ENCODE results near the gene TMEM121. TPM values are rescaled to one million over a fixed set of nuclear protein-coding genes. Genes with fewer than 3 reads are reported as not detected.

TMEM121 gene
- polyA plus RNA-seq (2011; rRNA removed) (4.0 and 4.6 TPM in 2 replicates), polyA minus RNA-seq (2011; rRNA and poly(A)+ RNA removed) (1.0 and 1.2 TPM in 2 replicates)

DNA sequence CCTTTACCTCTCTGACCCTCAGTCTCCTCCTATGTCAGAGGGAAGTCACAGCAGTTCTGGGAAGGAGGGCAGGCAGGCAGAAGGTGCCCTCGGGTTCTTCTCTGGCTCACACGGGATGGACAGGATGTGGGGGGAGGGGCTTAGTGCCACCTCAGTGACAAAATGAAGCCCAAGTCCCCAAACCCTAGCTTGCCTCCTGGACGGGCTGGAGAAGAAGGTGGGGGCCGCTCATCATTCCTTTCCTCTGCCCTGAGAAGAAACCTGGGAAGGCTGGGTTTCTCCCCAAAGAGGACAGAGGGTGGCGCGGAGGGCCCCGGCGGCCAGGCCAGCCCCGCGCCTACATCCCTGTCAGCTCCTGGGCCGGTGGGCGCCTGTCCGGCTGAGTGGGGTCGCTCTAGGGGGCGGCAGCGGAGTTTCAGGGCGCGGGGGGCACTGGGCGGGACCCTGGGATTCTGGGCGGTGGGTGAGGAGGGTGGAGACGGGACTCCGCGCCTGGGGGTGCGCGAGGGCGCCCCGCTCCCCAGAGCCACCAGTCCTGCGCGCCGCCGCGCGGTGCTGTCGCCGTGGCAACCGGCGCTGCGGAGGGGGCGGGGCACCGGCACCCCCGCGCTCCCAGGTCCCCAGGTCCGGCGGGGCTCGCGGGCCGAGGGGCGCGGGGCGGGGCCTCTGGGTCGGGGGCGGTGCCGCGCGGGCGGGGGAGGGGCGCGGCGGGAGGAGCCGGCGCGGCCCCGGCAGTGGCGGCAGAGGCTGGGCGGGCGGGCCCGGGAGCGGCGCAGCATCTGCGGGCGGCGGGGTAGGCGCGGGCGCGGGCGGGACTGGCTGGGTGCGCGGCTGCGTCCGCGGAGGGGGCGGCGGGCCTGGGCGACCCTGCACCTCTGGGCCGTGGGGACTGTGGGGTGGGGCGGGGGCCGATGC, at the start of gene TMEM121:
TSS of gene TMEM121 (plus strand) at position 723 of the 915 bp plus-strand sequence. CDS start 2,252 bp downstream, outside the sequence.
- DNase-seq (ENCODE audit: low read depth), result no peak
- POLR2A ChIA-PET, result no interaction called here

DNA sequence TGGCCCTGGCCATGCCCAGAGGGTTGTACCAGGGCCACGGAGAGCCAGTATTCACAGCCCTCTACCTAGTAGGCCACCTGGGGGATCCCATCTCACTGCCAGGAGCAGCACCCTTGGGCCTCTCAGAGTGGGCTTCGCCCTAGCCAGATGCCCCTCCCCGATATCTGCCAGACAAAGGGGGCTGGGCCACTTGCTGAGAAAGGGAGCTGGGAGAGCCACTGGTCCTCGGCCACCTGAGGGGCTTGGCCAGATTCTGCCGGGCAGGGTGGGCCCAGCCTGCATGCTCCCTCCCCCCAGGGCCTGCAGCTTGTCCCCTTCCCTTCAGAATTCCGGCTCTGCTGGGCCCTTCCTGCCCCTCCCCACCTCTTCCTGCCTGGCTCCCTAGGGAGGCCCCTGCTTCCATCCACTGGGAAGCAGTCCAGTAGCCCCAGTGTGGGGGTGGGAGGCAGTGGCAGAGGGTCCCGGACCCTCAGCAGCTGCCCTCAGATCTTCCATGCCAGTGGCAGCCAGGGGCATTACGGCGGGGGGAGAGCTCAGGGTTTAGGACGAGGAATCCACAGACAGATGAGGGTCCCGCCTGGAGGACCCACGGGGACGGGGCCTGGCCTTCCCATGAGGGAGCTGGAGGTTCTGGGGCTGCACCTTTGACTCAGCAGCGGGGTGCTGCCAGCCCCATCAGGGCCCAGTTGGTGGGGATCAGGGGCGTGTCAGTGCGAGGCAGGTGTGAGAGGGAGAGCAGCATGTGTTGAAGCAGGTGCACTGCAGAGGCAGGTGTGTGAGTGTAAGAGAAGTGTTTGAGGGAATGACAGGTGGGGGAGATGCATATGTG, 49.3 kb upstream of the TMEM121 start:
- Histone ChIP-seq H3K4me3 (ENCODE audit: low read depth, low read length) (no peak overlapping the region), H3K27me3 (ENCODE audit: control insufficient read depth, insufficient read depth, low read length) (no peaks in the 10 kb centered on the region), H3K36me3 (ENCODE audit: control insufficient read depth, insufficient read depth, low read length) (no peaks in the 10 kb centered on the region; the same call in 1 of the 2 replicates)
- TF ChIP-seq, protein P1, sequence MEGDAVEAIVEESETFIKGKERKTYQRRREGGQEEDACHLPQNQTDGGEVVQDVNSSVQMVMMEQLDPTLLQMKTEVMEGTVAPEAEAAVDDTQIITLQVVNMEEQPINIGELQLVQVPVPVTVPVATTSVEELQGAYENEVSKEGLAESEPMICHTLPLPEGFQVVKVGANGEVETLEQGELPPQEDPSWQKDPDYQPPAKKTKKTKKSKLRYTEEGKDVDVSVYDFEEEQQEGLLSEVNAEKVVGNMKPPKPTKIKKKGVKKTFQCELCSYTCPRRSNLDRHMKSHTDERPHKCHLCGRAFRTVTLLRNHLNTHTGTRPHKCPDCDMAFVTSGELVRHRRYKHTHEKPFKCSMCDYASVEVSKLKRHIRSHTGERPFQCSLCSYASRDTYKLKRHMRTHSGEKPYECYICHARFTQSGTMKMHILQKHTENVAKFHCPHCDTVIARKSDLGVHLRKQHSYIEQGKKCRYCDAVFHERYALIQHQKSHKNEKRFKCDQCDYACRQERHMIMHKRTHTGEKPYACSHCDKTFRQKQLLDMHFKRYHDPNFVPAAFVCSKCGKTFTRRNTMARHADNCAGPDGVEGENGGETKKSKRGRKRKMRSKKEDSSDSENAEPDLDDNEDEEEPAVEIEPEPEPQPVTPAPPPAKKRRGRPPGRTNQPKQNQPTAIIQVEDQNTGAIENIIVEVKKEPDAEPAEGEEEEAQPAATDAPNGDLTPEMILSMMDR (IDR thresholded peaks at IDR 0.05; ENCODE audit: insufficient read depth, low read depth, low read length), result no peak
- DNase-seq (ENCODE audit: low read depth), result no peak
- ChIA-PET CTCF (interaction anchor here (0.9 to 1.3 kb wide), 2 partner anchors 9 to 13 kb away, joined by 3 to 11 read pairs; partner anchors contain the start of gene TEDC1), POLR2A (no interaction called here)

More for the DNA sequence above, at the start of gene TMEM121:
- TF ChIP-seq, protein P1 (IDR thresholded peaks at IDR 0.05; ENCODE audit: insufficient read depth, low read depth, low read length), result 0 out of 2 replicates have a peak, but pooled peaks have one; percentile 16
- Histone ChIP-seq H3K36me3 (ENCODE audit: control insufficient read depth, insufficient read depth, low read length) (no peaks in the 10 kb centered on the region; the same call in 1 of the 2 replicates), H3K4me3 (ENCODE audit: low read depth, low read length) (peak within 1 kb of the TSS; percentile 76), H3K27me3 (ENCODE audit: control insufficient read depth, insufficient read depth, low read length) (no peaks in the 10 kb centered on the region)
- CTCF ChIA-PET, result interaction anchor here (1.5 to 1.8 kb wide), 2 partner anchors 37 to 156 kb away, joined by 4 to 6 read pairs; no protein-coding TSS in a partner anchor

DNA sequence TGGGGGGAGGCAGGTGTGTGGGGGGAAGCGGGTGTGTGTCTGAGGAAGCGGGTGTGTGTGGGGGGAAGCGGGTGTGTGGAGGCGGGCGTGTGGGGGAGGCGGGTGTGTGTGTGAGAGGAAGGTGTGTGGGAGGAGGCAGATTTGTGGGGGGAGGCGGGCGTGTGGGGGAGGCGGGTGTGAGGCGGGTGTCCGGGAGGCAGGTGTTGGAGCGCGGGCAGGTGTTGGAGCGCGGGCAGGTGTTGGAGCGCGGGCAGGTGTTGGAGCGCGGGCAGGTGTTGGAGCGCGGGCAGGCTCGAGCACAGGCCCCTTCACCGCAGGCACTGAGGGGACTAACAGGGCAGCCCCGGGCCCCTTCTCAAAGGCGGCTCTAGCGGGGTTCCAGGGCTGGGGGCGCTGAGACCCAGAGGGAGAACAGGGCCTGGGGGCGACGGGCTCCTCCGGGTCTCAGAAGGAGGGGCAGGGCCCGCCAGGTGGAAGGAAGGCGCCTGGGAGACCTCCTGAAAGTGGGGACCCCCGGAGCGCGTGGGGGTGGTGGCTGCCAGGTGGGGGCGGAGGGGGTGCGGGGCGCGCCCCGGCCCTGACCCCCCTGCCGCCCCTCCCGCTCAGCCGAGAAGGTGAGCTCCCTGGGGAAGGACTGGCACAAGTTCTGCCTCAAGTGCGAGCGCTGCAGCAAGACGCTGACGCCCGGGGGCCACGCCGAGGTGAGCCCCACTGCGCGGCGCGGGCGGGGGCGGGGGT, 48.6 kb upstream of the TMEM121 start:
- H3K27me3 ChIP-seq (ENCODE audit: control insufficient read depth, insufficient read depth, low read length), result no peaks in the 10 kb centered on the region
- DNase-seq (ENCODE audit: low read depth), result no peak
- ChIA-PET CTCF (no interaction called here), POLR2A (no interaction called here)
- TF ChIP-seq, protein P1 (IDR thresholded peaks at IDR 0.05; ENCODE audit: insufficient read depth, low read depth, low read length), result no peak
- no peak overlapping the region for H3K4me3 ChIP-seq (ENCODE audit: low read depth, low read length)
- no peaks in the 10 kb centered on the region for H3K36me3 ChIP-seq (ENCODE audit: control insufficient read depth, insufficient read depth, low read length)

DNA sequence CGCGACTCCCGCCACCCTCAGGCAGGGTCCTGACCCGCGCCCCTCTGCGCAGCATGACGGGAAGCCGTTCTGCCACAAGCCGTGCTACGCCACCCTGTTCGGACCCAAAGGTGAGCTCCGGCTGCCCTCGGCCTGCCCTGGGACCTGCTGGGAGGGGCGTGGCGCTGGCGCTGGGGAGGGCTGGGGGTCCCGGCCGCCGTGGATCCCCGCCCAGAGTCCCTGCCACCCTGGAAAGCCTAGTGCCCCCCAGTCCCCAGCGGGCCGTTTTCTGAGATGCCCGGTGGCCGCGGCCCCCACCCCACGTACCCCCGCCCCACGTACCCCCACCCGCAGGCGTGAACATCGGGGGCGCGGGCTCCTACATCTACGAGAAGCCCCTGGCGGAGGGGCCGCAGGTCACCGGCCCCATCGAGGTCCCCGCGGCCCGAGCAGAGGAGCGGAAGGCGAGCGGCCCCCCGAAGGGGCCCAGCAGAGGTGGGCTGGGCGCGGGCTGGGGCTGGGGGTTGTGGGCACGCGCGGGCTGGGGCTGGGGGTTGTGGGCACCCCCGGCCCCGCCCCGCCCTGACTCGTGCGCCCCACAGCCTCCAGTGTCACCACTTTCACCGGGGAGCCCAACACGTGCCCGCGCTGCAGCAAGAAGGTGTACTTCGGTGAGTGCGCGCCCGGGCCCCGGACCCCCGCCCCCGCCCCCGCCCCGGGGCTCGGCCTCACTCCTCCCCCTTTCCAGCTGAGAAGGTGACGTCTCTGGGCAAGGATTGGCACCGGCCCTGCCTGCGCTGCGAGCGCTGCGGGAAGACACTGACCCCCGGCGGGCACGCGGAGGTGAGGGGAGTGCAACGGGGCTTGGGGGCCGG, 47.8 kb upstream of the TMEM121 start:
- TF ChIP-seq, protein P1 (IDR thresholded peaks at IDR 0.05; ENCODE audit: insufficient read depth, low read depth, low read length), result no peak
- ChIA-PET CTCF (no interaction called here), POLR2A (no interaction called here)
- no peak for DNase-seq (ENCODE audit: low read depth)
- Histone ChIP-seq H3K36me3 (ENCODE audit: control insufficient read depth, insufficient read depth, low read length) (no peaks in the 10 kb centered on the region), H3K27me3 (ENCODE audit: control insufficient read depth, insufficient read depth, low read length) (no peaks in the 10 kb centered on the region), H3K4me3 (ENCODE audit: low read depth, low read length) (no peak overlapping the region)

All from BJ (cell line).